Loucy (cell line): ENCODE results near the gene OGA.

Experiments used
- EZH2phosphoT487 ChIP-seq: fragments of 200-600 bp; IDR thresholded peaks from 2 replicates; pipeline ENCODE4 v1.6.1; 2018; ENCODE audit warnings: antibody characterized with exemption, mild to moderate bottlenecking, moderate library complexity, borderline replicate concordance
- TF ChIP-seq, protein P1 (sequence below): fragments of 200-600 bp; sonication (generic); conservative IDR thresholded peaks from 2 replicates; pipeline ENCODE4 v1.5.1; 2014; ENCODE audit warnings: mild to moderate bottlenecking, antibody characterized with exemption, low read length

DNA sequence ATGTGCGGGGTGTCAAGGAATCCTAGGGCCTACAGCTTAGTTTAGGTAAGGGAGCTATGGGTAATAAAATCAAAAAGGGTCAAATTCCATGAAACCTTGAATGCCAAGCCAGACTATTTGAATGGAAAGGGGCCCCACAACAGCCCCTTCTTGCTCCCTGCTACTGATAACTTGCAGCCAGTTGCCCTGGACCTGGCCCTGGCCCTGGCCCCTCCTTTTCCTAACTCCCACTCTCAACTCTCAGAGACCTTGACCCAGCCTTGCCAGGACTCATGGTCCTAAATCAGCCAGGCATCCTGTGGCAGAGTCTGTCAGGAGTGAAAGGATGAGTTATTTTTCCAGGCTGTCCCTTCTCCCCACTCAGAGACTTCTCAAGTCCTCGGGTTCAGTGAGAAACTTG lies 19.5 kb upstream of the OGA start:
- TF ChIP-seq, protein P1, sequence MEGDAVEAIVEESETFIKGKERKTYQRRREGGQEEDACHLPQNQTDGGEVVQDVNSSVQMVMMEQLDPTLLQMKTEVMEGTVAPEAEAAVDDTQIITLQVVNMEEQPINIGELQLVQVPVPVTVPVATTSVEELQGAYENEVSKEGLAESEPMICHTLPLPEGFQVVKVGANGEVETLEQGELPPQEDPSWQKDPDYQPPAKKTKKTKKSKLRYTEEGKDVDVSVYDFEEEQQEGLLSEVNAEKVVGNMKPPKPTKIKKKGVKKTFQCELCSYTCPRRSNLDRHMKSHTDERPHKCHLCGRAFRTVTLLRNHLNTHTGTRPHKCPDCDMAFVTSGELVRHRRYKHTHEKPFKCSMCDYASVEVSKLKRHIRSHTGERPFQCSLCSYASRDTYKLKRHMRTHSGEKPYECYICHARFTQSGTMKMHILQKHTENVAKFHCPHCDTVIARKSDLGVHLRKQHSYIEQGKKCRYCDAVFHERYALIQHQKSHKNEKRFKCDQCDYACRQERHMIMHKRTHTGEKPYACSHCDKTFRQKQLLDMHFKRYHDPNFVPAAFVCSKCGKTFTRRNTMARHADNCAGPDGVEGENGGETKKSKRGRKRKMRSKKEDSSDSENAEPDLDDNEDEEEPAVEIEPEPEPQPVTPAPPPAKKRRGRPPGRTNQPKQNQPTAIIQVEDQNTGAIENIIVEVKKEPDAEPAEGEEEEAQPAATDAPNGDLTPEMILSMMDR: no peak
- TF ChIP-seq EZH2phosphoT487: no peak
